H1 (cell line): ENCODE measurements around the gene OR1I1. TPM values are rescaled to one million over a fixed set of nuclear protein-coding genes. Genes with fewer than 3 reads are reported as not detected.

Experiments used
- EGR1 ChIP-seq: IDR thresholded peaks from 2 replicates; pipeline ENCODE4 v1.6.1; 2011; ENCODE audit warnings: low read depth, low read length, borderline replicate concordance
- EZH2 ChIP-seq: fragments of 200-600 bp; sonication (generic); IDR thresholded peaks from 2 replicates; pipeline ENCODE4 v1.7.1; 2012; ENCODE audit warnings: low read depth, mild to moderate bottlenecking, moderate library complexity, low read length, inconsistent platforms; ENCODE audit not compliant: severe bottlenecking
- JUN ChIP-seq: IDR thresholded peaks from 2 replicates; pipeline ENCODE4 v1.6.1; 2011; ENCODE audit warnings: low read depth, mild to moderate bottlenecking, improper control_type of control experiment, low read length
- PHF8 ChIP-seq: fragments of 200-600 bp; sonication (generic); conservative IDR thresholded peaks from 2 replicates; pipeline ENCODE4 v1.7.1; 2012; ENCODE audit warnings: low read depth, mild to moderate bottlenecking, inconsistent platforms, low read length, moderate library complexity
- POLR2AphosphoS5 ChIP-seq: IDR thresholded peaks from 2 replicates; pipeline ENCODE4 v1.6.1; 2011; ENCODE audit warnings: low read depth, low read length
- SUZ12 ChIP-seq: fragments of 200-600 bp; sonication (generic); IDR thresholded peaks from 2 replicates; pipeline ENCODE4 v1.6.1; 2012; ENCODE audit warnings: mild to moderate bottlenecking, inconsistent platforms, low read length, moderate library complexity, mixed read lengths
- TAF7 ChIP-seq: optimal IDR thresholded peaks from 2 replicates; pipeline ENCODE3; 2011; ENCODE audit warnings: low read depth, mild to moderate bottlenecking, inconsistent platforms, low read length, moderate library complexity, borderline replicate concordance
- polyA plus RNA-seq, 7 experiments: library from polyadenylated mRNA; depleted of rRNA in 3 of 7; stranded (reverse) in 5 of 7; unstranded in 2 of 7; fragments of >200 nt in 5 of 7; fragments of 200-250 nt in 2 of 7; gene quantifications; 1 replicate in 5 of 7; 2 replicates in 1 of 7; 4 replicates in 1 of 7; pipeline versions ENCODE4 v1.2.1 to v1.2.3, GENCODE V29; 2011 to 2013; ENCODE audit warnings: missing spikeins in 2 of 7, mixed read lengths in 2 of 7
- total RNA-seq: library from RNA; stranded (reverse); fragmentation: NEBNext Ultra II Directional; extraction: Animal tissue kit (Norgen Biotek cat#: 25700); gene quantifications from 2 replicates; pipeline ENCODE4 v1.2.1, GENCODE V29; 2021
- TF ChIP-seq, protein P1 (sequence below): IDR thresholded peaks from 2 replicates; pipeline ENCODE4 v1.6.1; 2012; ENCODE audit warnings: inconsistent platforms

The OR1I1 gene
- total and polyA plus RNA-seq, 2 of the 8 experiments (the other 6 are each of a cell fraction or from before 2014, with no cell fraction given): not detected

DNA sequence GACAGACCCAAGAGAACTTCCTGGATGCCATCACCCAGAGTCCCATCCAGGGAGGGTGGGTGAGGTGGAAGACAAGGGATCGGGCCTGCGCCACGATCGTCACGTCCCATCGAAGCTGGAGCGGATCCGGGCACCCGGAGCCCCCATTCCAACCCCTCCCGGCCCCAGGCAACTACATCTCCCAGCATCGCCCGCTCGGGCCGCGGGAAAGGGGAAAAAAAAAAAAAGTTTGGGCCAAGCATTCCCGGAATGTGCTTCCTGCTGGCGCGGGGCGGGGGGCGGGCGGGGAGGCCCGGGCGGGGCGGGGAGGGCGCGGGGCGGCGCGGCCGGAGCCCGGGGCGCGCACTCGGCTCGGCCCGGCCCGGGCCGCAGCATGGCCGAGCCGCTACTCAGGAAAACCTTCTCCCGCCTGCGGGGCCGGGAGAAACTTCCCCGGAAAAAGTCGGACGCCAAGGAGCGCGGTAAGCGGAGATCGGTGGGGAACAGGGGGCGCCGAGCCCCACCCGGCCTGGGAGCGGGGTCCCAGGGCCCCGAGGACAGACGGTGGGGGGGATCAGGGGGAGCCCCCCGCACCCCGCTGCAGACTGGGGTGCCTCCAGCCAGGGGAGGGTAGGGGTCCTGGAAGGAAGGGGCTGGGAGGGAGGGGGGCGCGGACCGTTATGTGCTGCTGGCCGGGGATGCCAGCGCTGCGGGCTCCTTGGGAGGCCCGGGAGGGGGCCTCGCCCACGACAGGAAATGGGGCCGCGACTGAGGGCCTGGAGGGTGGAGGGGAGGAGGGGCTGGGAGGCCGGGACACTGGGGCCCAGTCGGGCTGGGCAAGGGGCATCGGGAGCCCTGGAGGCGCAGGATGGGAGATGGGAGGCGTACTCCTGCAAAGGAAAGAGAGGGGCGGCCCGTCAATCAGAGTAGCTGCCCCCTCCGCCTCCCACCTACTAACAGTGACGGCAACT, 25.3 kb downstream of the OR1I1 start, which contains the start of gene SYDE1 (continued):
- no peak for TF ChIP-seq EGR1
- TF ChIP-seq EZH2: no peak
- TF ChIP-seq PHF8: peak; percentile 93
- TF ChIP-seq, protein P1, sequence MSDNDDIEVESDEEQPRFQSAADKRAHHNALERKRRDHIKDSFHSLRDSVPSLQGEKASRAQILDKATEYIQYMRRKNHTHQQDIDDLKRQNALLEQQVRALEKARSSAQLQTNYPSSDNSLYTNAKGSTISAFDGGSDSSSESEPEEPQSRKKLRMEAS: no peak
- TF ChIP-seq TAF7: peak; percentile 54
- no peak for TF ChIP-seq JUN
- TF ChIP-seq SUZ12: no peak
- TF ChIP-seq POLR2AphosphoS5: no peak
